Neural cell (in vitro differentiated cells): ENCODE results near the gene TNKS1BP1. TPM values are rescaled to one million over a fixed set of nuclear protein-coding genes. Genes with fewer than 3 reads are reported as not detected.

Experiments used
- H2AFZ ChIP-seq: fragments of 200-600, 300-800 bp; sonication (generic), shearing (Covaris generic); 2 replicates; pipeline ENCODE4 v1.6.0; 2014; ENCODE audit warnings: low read depth, mild to moderate bottlenecking, antibody characterized with exemption, low read length, moderate library complexity
- H3F3A ChIP-seq: fragments of 200-600 bp; shearing (Covaris generic); 2 replicates; pipeline ENCODE4 v1.6.1; 2016; ENCODE audit warnings: mild to moderate bottlenecking, moderate library complexity, mixed read lengths, antibody characterized with exemption, low read length; ENCODE audit not compliant: insufficient read depth, poor library complexity, severe bottlenecking
- H3K27ac ChIP-seq: fragments of 200-600, 300-800 bp; sonication (generic), shearing (Covaris generic); 2 replicates; pipeline ENCODE4 v1.5.1; 2014; ENCODE audit warnings: mild to moderate bottlenecking, low read length, moderate library complexity
- H3K27me3 ChIP-seq: fragments of 300-800, 200-600 bp; sonication (generic), shearing (Covaris generic); 2 replicates; pipeline ENCODE4 v1.6.0; 2014; ENCODE audit warnings: mild to moderate bottlenecking, low read depth, low read length, moderate library complexity; ENCODE audit not compliant: insufficient read depth
- H3K36me3 ChIP-seq: fragments of 300-800, 200-600 bp; sonication (generic), shearing (Covaris generic); 2 replicates; pipeline ENCODE4 v1.5.1; 2014; ENCODE audit warnings: mild to moderate bottlenecking, antibody characterized with exemption, low read length, moderate library complexity; ENCODE audit not compliant: insufficient read depth
- H3K4me2 ChIP-seq: fragments of 300-800, 200-600 bp; sonication (generic), shearing (Covaris generic); 2 replicates; pipeline ENCODE4 v1.6.0; 2014; ENCODE audit warnings: mild to moderate bottlenecking, low read length
- H3K4me3 ChIP-seq: fragments of 300-800, 200-600 bp; sonication (generic), shearing (Covaris generic); 2 replicates; pipeline ENCODE4 v1.5.1; 2014; ENCODE audit warnings: mild to moderate bottlenecking, low read length, moderate library complexity
- H3K79me2 ChIP-seq: fragments of 200-600 bp; shearing (Covaris generic); replicated peaks from 2 replicates; pipeline ENCODE4 v1.6.0; 2014; ENCODE audit warnings: mild to moderate bottlenecking, low read length, moderate library complexity; ENCODE audit not compliant: insufficient read depth
- H3K9ac ChIP-seq: fragments of 300-800, 200-600 bp; sonication (generic), shearing (Covaris generic); 2 replicates; pipeline ENCODE4 v1.6.1; 2016; ENCODE audit warnings: mild to moderate bottlenecking, low read length, mixed read lengths
- H3K9me2 ChIP-seq: fragments of 200-600 bp; shearing (Covaris generic); 2 replicates; pipeline ENCODE4 v1.6.1; 2016; ENCODE audit warnings: mild to moderate bottlenecking, low read length, mixed read lengths; ENCODE audit not compliant: insufficient read depth
- H3K9me3 ChIP-seq: fragments of 200-600, 300-800 bp; sonication (generic), shearing (Covaris generic); 2 replicates; pipeline ENCODE4 v1.6.1; 2016; ENCODE audit warnings: mild to moderate bottlenecking, mixed run types, low read length, moderate library complexity, mixed read lengths
- H4K20me1 ChIP-seq: fragments of 200-600 bp; shearing (Covaris generic); 2 replicates; pipeline ENCODE4 v1.6.1; 2016; ENCODE audit warnings: mild to moderate bottlenecking, mixed run types; ENCODE audit not compliant: insufficient read depth
- CTCF ChIP-seq: fragments of 450-650 bp; IDR thresholded peaks from 2 replicates; pipeline ENCODE4 v1.5.1; 2014; ENCODE audit warnings: antibody characterized with exemption, mild to moderate bottlenecking, moderate library complexity; ENCODE audit not compliant: poor library complexity, severe bottlenecking
- EP300 ChIP-seq: fragments of 450-650 bp; conservative IDR thresholded peaks from 2 replicates; pipeline ENCODE4 v1.6.1; 2014; ENCODE audit warnings: antibody characterized with exemption, mild to moderate bottlenecking, moderate library complexity; ENCODE audit not compliant: poor library complexity, severe bottlenecking
- EZH2 ChIP-seq: fragments of 200-600, 300-800 bp; shearing (Covaris generic), sonication (generic); IDR thresholded peaks from 2 replicates; pipeline ENCODE4 v1.6.1; 2014; ENCODE audit warnings: antibody characterized with exemption, low read length, borderline replicate concordance, mild to moderate bottlenecking; ENCODE audit not compliant: insufficient read depth, poor library complexity, severe bottlenecking
- MXI1 ChIP-seq: fragments of 450-650 bp; conservative IDR thresholded peaks from 2 replicates; pipeline ENCODE4 v1.6.1; 2014; ENCODE audit warnings: antibody characterized with exemption, mild to moderate bottlenecking; ENCODE audit not compliant: poor library complexity, severe bottlenecking
- POLR2AphosphoS5 ChIP-seq: IDR thresholded peaks from 2 replicates; pipeline ENCODE4 v1.6.1; 2012
- RAD21 ChIP-seq: fragments of 450-650 bp; conservative IDR thresholded peaks from 2 replicates; pipeline ENCODE4 v1.6.1; 2014; ENCODE audit warnings: antibody characterized with exemption, mild to moderate bottlenecking, moderate library complexity
- REST ChIP-seq: IDR thresholded peaks from 2 replicates; pipeline ENCODE4 v1.6.1; 2012; ENCODE audit warnings: borderline replicate concordance
- SMC3 ChIP-seq: fragments of 450-650 bp; conservative IDR thresholded peaks from 2 replicates; pipeline ENCODE4 v1.6.1; 2014; ENCODE audit warnings: antibody characterized with exemption, mild to moderate bottlenecking, moderate library complexity; ENCODE audit not compliant: poor library complexity
- TAF1 ChIP-seq: IDR thresholded peaks from 2 replicates; pipeline ENCODE4 v1.6.1; 2012; ENCODE audit warnings: low read depth
- polyA plus RNA-seq: library from polyadenylated mRNA; depleted of rRNA; stranded (reverse); fragments of >200 nt; gene quantifications from 2 replicates; pipeline ENCODE4 v1.2.3, GENCODE V29; 2014

Gene TNKS1BP1
- polyA plus RNA-seq, 1 donor from 2014 or later: 8.9 TPM

- Histone ChIP-seq H2AFZ (no peak overlapping the region), H3K36me3 (no peaks in the 10 kb centered on the region), H3K4me3 (no peak overlapping the region), H3K4me2 (no peak overlapping the region), H3K79me2 (no peaks in the 10 kb centered on the region), H3K9me2 (no peaks in the 10 kb centered on the region), H4K20me1 (no peaks in the 10 kb centered on the region), H3K27me3 (no peaks in the 10 kb centered on the region), H3K27ac (no peak overlapping the region), H3K9me3 (no peaks in the 10 kb centered on the region), H3K9ac (no peak overlapping the region), H3F3A (no peaks in the 10 kb centered on the region)
- TF ChIP-seq TAF1: no peak
- TF ChIP-seq RAD21: no peak
- TF ChIP-seq REST: no peak
- TF ChIP-seq POLR2AphosphoS5: no peak
- TF ChIP-seq MXI1: no peak
- TF ChIP-seq CTCF: no peak
- TF ChIP-seq EP300: no peak
- TF ChIP-seq EZH2: no peak
- no peak for TF ChIP-seq SMC3
Measured at GRCh38 chr11:57263351-57263750, 61.4 kb downstream of the TNKS1BP1 start.

- Histone ChIP-seq H3F3A (no peaks in the 10 kb centered on the region), H3K9ac (no peak overlapping the region), H3K9me3 (no peaks in the 10 kb centered on the region), H3K4me2 (no peak overlapping the region), H3K4me3 (no peak overlapping the region), H3K27me3 (no peaks in the 10 kb centered on the region), H2AFZ (no peak overlapping the region), H4K20me1 (no peaks in the 10 kb centered on the region), H3K36me3 (no peaks in the 10 kb centered on the region), H3K79me2 (no peaks in the 10 kb centered on the region), H3K9me2 (no peaks in the 10 kb centered on the region), H3K27ac (no peak overlapping the region)
- no peak for TF ChIP-seq EP300
- TF ChIP-seq TAF1: no peak
- no peak for TF ChIP-seq RAD21
- no peak for TF ChIP-seq REST
- TF ChIP-seq EZH2: no peak
- TF ChIP-seq CTCF: no peak
- no peak for TF ChIP-seq MXI1
- TF ChIP-seq SMC3: no peak
- TF ChIP-seq POLR2AphosphoS5: no peak
Measured at GRCh38 chr11:57262157-57262556, 62.6 kb downstream of the TNKS1BP1 start.
